H1 (cell line): Measurements from ENCODE around the gene MYO16. TPM values are rescaled to one million over a fixed set of nuclear protein-coding genes. Genes with fewer than 3 reads are reported as not detected.

ENCODE experiments used
- BACH1 ChIP-seq: IDR thresholded peaks from 2 replicates; pipeline ENCODE4 v1.6.1; 2012; ENCODE audit warnings: low read length, improper control_type of control experiment
- CREB1 ChIP-seq: IDR thresholded peaks from 2 replicates; pipeline ENCODE4 v1.6.1; 2012; ENCODE audit warnings: inconsistent platforms
- CTBP2 ChIP-seq: IDR thresholded peaks from 2 replicates; pipeline ENCODE4 v1.7.0; 2011; ENCODE audit warnings: borderline replicate concordance, mild to moderate bottlenecking, moderate library complexity, mixed read lengths, low read length; ENCODE audit not compliant: insufficient read depth, insufficient read length
- GTF2F1 ChIP-seq: IDR thresholded peaks from 2 replicates; pipeline ENCODE4 v1.6.1; 2012; ENCODE audit warnings: low read depth, low read length, improper control_type of control experiment, borderline replicate concordance
- MAFK ChIP-seq: IDR thresholded peaks from 2 replicates; pipeline ENCODE4 v1.6.1; 2012; ENCODE audit warnings: low read depth, mild to moderate bottlenecking, improper control_type of control experiment, low read length
- NRF1 ChIP-seq: IDR thresholded peaks from 2 replicates; pipeline ENCODE4 v1.6.1; 2011; ENCODE audit warnings: mild to moderate bottlenecking, low read depth, low read length, improper control_type of control experiment
- ZNF274 ChIP-seq: IDR thresholded peaks from 2 replicates; pipeline ENCODE4 v1.7.0; 2012; ENCODE audit warnings: low read length, borderline replicate concordance; ENCODE audit errors: extremely low read depth
- polyA plus RNA-seq, 7 experiments: library from polyadenylated mRNA; depleted of rRNA in 3 of 7; stranded (reverse) in 5 of 7; unstranded in 2 of 7; fragments of >200 nt in 5 of 7; fragments of 200-250 nt in 2 of 7; gene quantifications; 1 replicate in 5 of 7; 2 replicates in 1 of 7; 4 replicates in 1 of 7; pipeline versions ENCODE4 v1.2.1 to v1.2.3, GENCODE V29; 2011 to 2013; ENCODE audit warnings: missing spikeins in 2 of 7, mixed read lengths in 2 of 7
- total RNA-seq: library from RNA; stranded (reverse); fragmentation: NEBNext Ultra II Directional; extraction: Animal tissue kit (Norgen Biotek cat#: 25700); gene quantifications from 2 replicates; pipeline ENCODE4 v1.2.1, GENCODE V29; 2021
- TF ChIP-seq, protein P1 (sequence below), 3 experiments: IDR thresholded peaks; 1 replicate in 2 of 3; 2 replicates in 1 of 3; pipeline versions ENCODE4 v1.5.1 to v1.6.1; 2011; ENCODE audit warnings: low read length in 3 of 3, mild to moderate bottlenecking in 3 of 3, inconsistent platforms in 2 of 3, low read depth in 1 of 3, moderate library complexity in 1 of 3; ENCODE audit not compliant: insufficient read depth in 1 of 3; ENCODE audit errors: control extremely low read depth in 1 of 3
- TF ChIP-seq, protein P2 (sequence below): IDR thresholded peaks from 2 replicates; pipeline ENCODE4 v1.6.1; 2011; ENCODE audit warnings: low read length, improper control_type of control experiment

Gene MYO16
- total and polyA plus RNA-seq, 2 of the 8 experiments (the other 6 are each of a cell fraction or from before 2014, with no cell fraction given) = 0.02 to 0.22 TPM

DNA sequence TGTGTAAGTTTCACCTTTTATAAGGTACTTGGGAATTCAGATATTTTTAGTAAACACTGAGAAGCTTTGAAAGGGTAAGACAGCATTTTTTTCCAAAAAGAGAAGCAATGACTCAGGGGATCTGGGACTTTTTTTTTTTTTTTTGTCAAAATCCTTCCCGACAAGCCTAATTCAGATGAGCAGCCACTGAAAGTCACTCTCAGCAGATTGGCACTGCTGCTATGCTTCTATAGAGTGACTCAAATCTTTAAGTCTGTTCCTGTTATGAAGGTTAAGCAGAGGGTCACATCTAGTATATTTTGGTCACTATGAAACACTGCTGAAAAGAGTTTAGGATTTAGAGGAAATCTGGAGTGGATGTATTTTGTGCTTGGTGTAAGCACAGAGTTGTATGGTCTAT lies 571.1 kb downstream of the MYO16 start (continued):
- TF ChIP-seq, protein P1, sequence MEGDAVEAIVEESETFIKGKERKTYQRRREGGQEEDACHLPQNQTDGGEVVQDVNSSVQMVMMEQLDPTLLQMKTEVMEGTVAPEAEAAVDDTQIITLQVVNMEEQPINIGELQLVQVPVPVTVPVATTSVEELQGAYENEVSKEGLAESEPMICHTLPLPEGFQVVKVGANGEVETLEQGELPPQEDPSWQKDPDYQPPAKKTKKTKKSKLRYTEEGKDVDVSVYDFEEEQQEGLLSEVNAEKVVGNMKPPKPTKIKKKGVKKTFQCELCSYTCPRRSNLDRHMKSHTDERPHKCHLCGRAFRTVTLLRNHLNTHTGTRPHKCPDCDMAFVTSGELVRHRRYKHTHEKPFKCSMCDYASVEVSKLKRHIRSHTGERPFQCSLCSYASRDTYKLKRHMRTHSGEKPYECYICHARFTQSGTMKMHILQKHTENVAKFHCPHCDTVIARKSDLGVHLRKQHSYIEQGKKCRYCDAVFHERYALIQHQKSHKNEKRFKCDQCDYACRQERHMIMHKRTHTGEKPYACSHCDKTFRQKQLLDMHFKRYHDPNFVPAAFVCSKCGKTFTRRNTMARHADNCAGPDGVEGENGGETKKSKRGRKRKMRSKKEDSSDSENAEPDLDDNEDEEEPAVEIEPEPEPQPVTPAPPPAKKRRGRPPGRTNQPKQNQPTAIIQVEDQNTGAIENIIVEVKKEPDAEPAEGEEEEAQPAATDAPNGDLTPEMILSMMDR (IDR thresholded peaks at IDR 0.05; ENCODE audit: control extremely low read depth in 1 of 3, insufficient read depth in 1 of 3, low read depth in 1 of 3, low read length in 3 of 3) = no peak
- TF ChIP-seq CTBP2 (no peak), GTF2F1 (no peak), ZNF274 (no peak), BACH1 (no peak), CREB1 (no peak), MAFK (no peak), NRF1 (no peak)
- TF ChIP-seq, protein P2, sequence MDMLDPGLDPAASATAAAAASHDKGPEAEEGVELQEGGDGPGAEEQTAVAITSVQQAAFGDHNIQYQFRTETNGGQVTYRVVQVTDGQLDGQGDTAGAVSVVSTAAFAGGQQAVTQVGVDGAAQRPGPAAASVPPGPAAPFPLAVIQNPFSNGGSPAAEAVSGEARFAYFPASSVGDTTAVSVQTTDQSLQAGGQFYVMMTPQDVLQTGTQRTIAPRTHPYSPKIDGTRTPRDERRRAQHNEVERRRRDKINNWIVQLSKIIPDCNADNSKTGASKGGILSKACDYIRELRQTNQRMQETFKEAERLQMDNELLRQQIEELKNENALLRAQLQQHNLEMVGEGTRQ = no peak
